ENCODE results near the gene CNTFR.

Gene CNTFR

GRCh38 chr9:34572628-34573027 lies 16.9 kb downstream of the CNTFR start:
- DNase-seq (ENCODE audit: extremely low spot score): no peak
- no peak for TF ChIP-seq L3MBTL2 (conservative IDR thresholded peaks at IDR 0.05)
- TF ChIP-seq ELF4 (IDR thresholded peaks at IDR 0.05): no peak
- TF ChIP-seq ZNF384 (IDR thresholded peaks at IDR 0.05): no peak
- TF ChIP-seq LEF1 (IDR thresholded peaks at IDR 0.05; ENCODE audit: borderline replicate concordance): no peak
- TF ChIP-seq FOXA1 (IDR thresholded peaks at IDR 0.05): no peak
- TF ChIP-seq TARDBP (IDR thresholded peaks at IDR 0.05): no peak
- TF ChIP-seq HDGF (IDR thresholded peaks at IDR 0.05; ENCODE audit: borderline replicate concordance): no peak
- no peak for TF ChIP-seq CTBP1 (IDR thresholded peaks at IDR 0.05; ENCODE audit: borderline replicate concordance)
- no peak for TF ChIP-seq FOXK2 (IDR thresholded peaks at IDR 0.05)
- TF ChIP-seq SP1 (IDR thresholded peaks at IDR 0.05): no peak
- TF ChIP-seq FOXM1 (IDR thresholded peaks at IDR 0.05; ENCODE audit: borderline replicate concordance): no peak
- no peak for TF ChIP-seq ARNT (IDR thresholded peaks at IDR 0.05)
- TF ChIP-seq NFRKB (IDR thresholded peaks at IDR 0.05): no peak
- POLR2A ChIA-PET: no interaction called here
- CTCF ChIA-PET: no interaction called here

- ChIA-PET CTCF (interaction anchor here (1.3 kb wide), 1 partner anchor 24 kb away, joined by 3 read pairs; no protein-coding TSS in a partner anchor), POLR2A (no interaction called here)
- no peak for TF ChIP-seq SP1 (IDR thresholded peaks at IDR 0.05)
- TF ChIP-seq HDGF (IDR thresholded peaks at IDR 0.05; ENCODE audit: borderline replicate concordance): no peak
- no peak for TF ChIP-seq ELF4 (IDR thresholded peaks at IDR 0.05)
- TF ChIP-seq LEF1 (IDR thresholded peaks at IDR 0.05; ENCODE audit: borderline replicate concordance): no peak
- no peak for TF ChIP-seq ZNF384 (IDR thresholded peaks at IDR 0.05)
- TF ChIP-seq TARDBP (IDR thresholded peaks at IDR 0.05): no peak
- TF ChIP-seq BHLHE40 (IDR thresholded peaks at IDR 0.05; ENCODE audit: borderline replicate concordance): no peak
- TF ChIP-seq NFRKB (IDR thresholded peaks at IDR 0.05): no peak
- TF ChIP-seq SUZ12 (IDR thresholded peaks at IDR 0.05): no peak
- TF ChIP-seq L3MBTL2 (conservative IDR thresholded peaks at IDR 0.05): no peak
- no peak for TF ChIP-seq FOXA1 (IDR thresholded peaks at IDR 0.05)
- no peak for TF ChIP-seq ARNT (IDR thresholded peaks at IDR 0.05)
- TF ChIP-seq FOXM1 (IDR thresholded peaks at IDR 0.05; ENCODE audit: borderline replicate concordance): no peak
- TF ChIP-seq CTBP1 (IDR thresholded peaks at IDR 0.05; ENCODE audit: borderline replicate concordance): no peak
- no peak for TF ChIP-seq PKNOX1 (IDR thresholded peaks at IDR 0.05)
- TF ChIP-seq FOXK2 (IDR thresholded peaks at IDR 0.05): no peak
- DNase-seq (ENCODE audit: extremely low spot score): no peak
Measured at GRCh38 chr9:34572092-34572491, 17.4 kb downstream of the CNTFR start.

- DNase-seq (ENCODE audit: extremely low spot score): no peak
- no peak for TF ChIP-seq FOXA1 (IDR thresholded peaks at IDR 0.05)
- CTCF ChIA-PET: interaction anchor here (0.9 to 1.3 kb wide), 2 partner anchors 20 to 23 kb away, joined by 3 read pairs; no protein-coding TSS in a partner anchor
- POLR2A ChIA-PET: no interaction called here
Measured at GRCh38 chr9:34571481-34571810, 18.1 kb downstream of the CNTFR start.

GRCh38 chr9:34570809-34571480 lies 18.6 kb downstream of the CNTFR start:
- no peak for DNase-seq (ENCODE audit: extremely low spot score)
- TF ChIP-seq ARNT (IDR thresholded peaks at IDR 0.05) (no peak), PKNOX1 (IDR thresholded peaks at IDR 0.05) (no peak)
- CTCF ChIA-PET: interaction anchor here (0.9 to 1.3 kb wide), 2 partner anchors 20 to 23 kb away, joined by 3 read pairs; no protein-coding TSS in a partner anchor
- POLR2A ChIA-PET: no interaction called here

- DNase-seq (ENCODE audit: extremely low spot score): no peak
- TF ChIP-seq TARDBP (IDR thresholded peaks at IDR 0.05): no peak
- no peak for TF ChIP-seq FOXM1 (IDR thresholded peaks at IDR 0.05; ENCODE audit: borderline replicate concordance)
- TF ChIP-seq L3MBTL2 (conservative IDR thresholded peaks at IDR 0.05): no peak
- no peak for TF ChIP-seq FOXK2 (IDR thresholded peaks at IDR 0.05)
- TF ChIP-seq ZNF384 (IDR thresholded peaks at IDR 0.05): no peak
- no peak for TF ChIP-seq CTBP1 (IDR thresholded peaks at IDR 0.05; ENCODE audit: borderline replicate concordance)
- no peak for TF ChIP-seq SUZ12 (IDR thresholded peaks at IDR 0.05)
- ChIA-PET POLR2A (no interaction called here), CTCF (no interaction called here)
Measured at GRCh38 chr9:34570376-34570775, 19.1 kb downstream of the CNTFR start.

GRCh38 chr9:34568774-34569173 lies 20.8 kb downstream of the CNTFR start:
- TF ChIP-seq SP1 (IDR thresholded peaks at IDR 0.05) (no peak), FOXM1 (IDR thresholded peaks at IDR 0.05; ENCODE audit: borderline replicate concordance) (no peak), L3MBTL2 (conservative IDR thresholded peaks at IDR 0.05) (no peak), PKNOX1 (IDR thresholded peaks at IDR 0.05) (no peak), NFRKB (IDR thresholded peaks at IDR 0.05) (no peak)
- no peak for DNase-seq (ENCODE audit: extremely low spot score)
- ChIA-PET CTCF (no interaction called here), POLR2A (no interaction called here)

- ChIA-PET CTCF (no interaction called here), POLR2A (no interaction called here)
- TF ChIP-seq CTBP1 (IDR thresholded peaks at IDR 0.05; ENCODE audit: borderline replicate concordance) (no peak), LEF1 (IDR thresholded peaks at IDR 0.05; ENCODE audit: borderline replicate concordance) (no peak), TARDBP (IDR thresholded peaks at IDR 0.05) (no peak), FOXA1 (IDR thresholded peaks at IDR 0.05) (no peak), BHLHE40 (IDR thresholded peaks at IDR 0.05; ENCODE audit: borderline replicate concordance) (no peak), FOXM1 (IDR thresholded peaks at IDR 0.05; ENCODE audit: borderline replicate concordance) (no peak), FOXK2 (IDR thresholded peaks at IDR 0.05) (no peak), ELF4 (IDR thresholded peaks at IDR 0.05) (no peak), ZNF384 (IDR thresholded peaks at IDR 0.05) (no peak)
- DNase-seq (ENCODE audit: extremely low spot score): no peak
Measured at GRCh38 chr9:34568133-34568532, 21.4 kb downstream of the CNTFR start.
